OCI-LY3 (cell line): ENCODE data around the gene FGD6.

Experiments
- H2AFZ ChIP-seq: fragments of 200-600, 300-600 bp; shearing (Covaris generic); 2 replicates; pipeline ENCODE4 v1.6.0; 2014; ENCODE audit warnings: antibody characterized with exemption, low read depth, low read length
- H3K27ac ChIP-seq: fragments of 200-600, 300-600 bp; sonication (generic); 2 replicates; pipeline ENCODE4 v1.5.1; 2014; ENCODE audit warnings: mild to moderate bottlenecking, low read length, moderate library complexity, mixed read lengths
- H3K27me3 ChIP-seq: fragments of 200-600, 300-600 bp; sonication (generic); 2 replicates; pipeline ENCODE4 v1.6.1; 2014; ENCODE audit warnings: low read depth, low read length, mixed read lengths
- H3K36me3 ChIP-seq: fragments of 200-600, 300-600 bp; sonication (generic); replicated peaks from 2 replicates; pipeline ENCODE3; 2014; ENCODE audit warnings: low read depth, low read length, mixed read lengths
- H3K4me1 ChIP-seq: fragments of 300-600, 200-600 bp; sonication (generic); 2 replicates; pipeline ENCODE4 v1.6.1; 2014; ENCODE audit warnings: low read length, mixed read lengths
- H3K4me2 ChIP-seq: fragments of 200-600, 300-600 bp; sonication (generic); 2 replicates; pipeline ENCODE4 v1.6.1; 2014; ENCODE audit warnings: low read length, mixed read lengths
- H3K4me3 ChIP-seq: fragments of 300-600, 200-600 bp; sonication (generic); 2 replicates; pipeline ENCODE4 v1.5.1; 2014; ENCODE audit warnings: antibody characterized with exemption, mild to moderate bottlenecking, low read length, moderate library complexity
- H3K79me2 ChIP-seq: fragments of 300-600, 200-600 bp; shearing (Covaris generic); 2 replicates; pipeline ENCODE4 v1.6.1; 2014; ENCODE audit warnings: mild to moderate bottlenecking, low read length, mixed read lengths
- H3K9ac ChIP-seq: fragments of 300-600, 200-600 bp; shearing (Covaris generic); 2 replicates; pipeline ENCODE4 v1.6.0; 2014; ENCODE audit warnings: mild to moderate bottlenecking, low read length, moderate library complexity
- H3K9me3 ChIP-seq: fragments of 200-600, 300-600 bp; shearing (Covaris generic); 2 replicates; pipeline ENCODE4 v1.6.1; 2014; ENCODE audit warnings: low read length, mixed read lengths; ENCODE audit not compliant: insufficient read depth
- H4K20me1 ChIP-seq: fragments of 200-600, 300-600 bp; sonication (generic); 2 replicates; pipeline ENCODE4 v1.6.1; 2016; ENCODE audit warnings: low read length, mixed read lengths; ENCODE audit not compliant: insufficient read depth
- CTCF ChIP-seq: fragments of 200-600, 300-600 bp; sonication (generic); IDR thresholded peaks from 2 replicates; pipeline ENCODE4 v1.5.1; 2014; ENCODE audit warnings: antibody characterized with exemption, low read length, low read depth
- EZH2phosphoT487 ChIP-seq: fragments of 200-600 bp; shearing (Covaris generic); IDR thresholded peaks from 2 replicates; pipeline ENCODE4 v1.6.1; 2018; ENCODE audit warnings: antibody characterized with exemption, mixed run types, low read depth

The FGD6 gene

GRCh38 chr12:95217377-95218149 lies at the start of gene FGD6, which contains the start of gene VEZT:
Gene FGD6 (minus strand): TSS chr12:95217467. CDS start chr12:95217240, 227 bp downstream.
Gene VEZT (plus strand): TSS chr12:95217807. CDS start chr12:95217851, 44 bp downstream.
- Histone ChIP-seq H3K36me3 (no peaks in the 10 kb centered on the region), H2AFZ (peak within 1 kb of the TSS; percentile 99), H3K27ac (peak within 1 kb of the TSS; percentile 67), H3K27me3 (no peaks in the 10 kb centered on the region), H4K20me1 (no peaks in the 10 kb centered on the region; the same call in 1 of the 2 replicates), H3K79me2 (peaks cover 45% of the 10 kb centered on the region), H3K9ac (peak within 1 kb of the TSS; percentile 81), H3K4me3 (peak within 1 kb of the TSS; percentile 95), H3K4me1 (peaks cover 20% of the 10 kb centered on the region), H3K4me2 (peak within 1 kb of the TSS; percentile 99), H3K9me3 (no peaks in the 10 kb centered on the region)
- TF ChIP-seq CTCF (peak; percentile 56), EZH2phosphoT487 (no peak)

GRCh38 chr12:95266254-95266653 lies 49.0 kb upstream of the FGD6 start:
- Histone ChIP-seq H3K4me2 (no peak overlapping the region), H3K36me3 (peaks cover 3% of the 10 kb centered on the region), H3K79me2 (no peaks in the 10 kb centered on the region)

GRCh38 chr12:95265765-95266164 lies 48.5 kb upstream of the FGD6 start:
- no peak overlapping the region for H3K9ac ChIP-seq
- no peaks in the 10 kb centered on the region for H3K4me1 ChIP-seq
- no peak overlapping the region for H3K27ac ChIP-seq
- H4K20me1 ChIP-seq = no peaks in the 10 kb centered on the region
- TF ChIP-seq EZH2phosphoT487 = no peak
- no peak for TF ChIP-seq CTCF
- H3K9me3 ChIP-seq = no peaks in the 10 kb centered on the region
- no peaks in the 10 kb centered on the region for H3K79me2 ChIP-seq
- H3K4me2 ChIP-seq = no peak overlapping the region
- no peaks in the 10 kb centered on the region for H3K27me3 ChIP-seq
- H3K36me3 ChIP-seq = peaks cover 3% of the 10 kb centered on the region
- H2AFZ ChIP-seq = no peak overlapping the region
- H3K4me3 ChIP-seq = no peak overlapping the region

More at GRCh38 chr12:95266254-95266653, 49.0 kb upstream of the FGD6 start:
- Histone ChIP-seq H3K9me3 (no peaks in the 10 kb centered on the region), H3K4me1 (no peaks in the 10 kb centered on the region), H4K20me1 (no peaks in the 10 kb centered on the region), H3K27me3 (no peaks in the 10 kb centered on the region), H2AFZ (no peak overlapping the region), H3K9ac (no peak overlapping the region), H3K4me3 (no peak overlapping the region), H3K27ac (no peak overlapping the region)
- TF ChIP-seq EZH2phosphoT487 = no peak
- no peak for TF ChIP-seq CTCF

GRCh38 chr12:95262808-95263207 lies 45.5 kb upstream of the FGD6 start:
- H4K20me1 ChIP-seq = no peaks in the 10 kb centered on the region
- TF ChIP-seq EZH2phosphoT487 = no peak
- TF ChIP-seq CTCF = no peak
- no peak overlapping the region for H3K9ac ChIP-seq
- no peak overlapping the region for H3K4me2 ChIP-seq
- no peak overlapping the region for H2AFZ ChIP-seq
- H3K27me3 ChIP-seq = no peaks in the 10 kb centered on the region
- no peaks in the 10 kb centered on the region for H3K9me3 ChIP-seq
- no peaks in the 10 kb centered on the region for H3K4me1 ChIP-seq
- H3K27ac ChIP-seq = no peak overlapping the region
- H3K36me3 ChIP-seq = no peaks in the 10 kb centered on the region
- H3K4me3 ChIP-seq = no peak overlapping the region
- no peaks in the 10 kb centered on the region for H3K79me2 ChIP-seq
